ENCODE data around the gene HS6ST3. TPM values are rescaled to one million over a fixed set of nuclear protein-coding genes. Genes with fewer than 3 reads are reported as not detected.

The HS6ST3 gene
- total RNA-seq, 1 donor from 2014 or later, result not detected

DNA sequence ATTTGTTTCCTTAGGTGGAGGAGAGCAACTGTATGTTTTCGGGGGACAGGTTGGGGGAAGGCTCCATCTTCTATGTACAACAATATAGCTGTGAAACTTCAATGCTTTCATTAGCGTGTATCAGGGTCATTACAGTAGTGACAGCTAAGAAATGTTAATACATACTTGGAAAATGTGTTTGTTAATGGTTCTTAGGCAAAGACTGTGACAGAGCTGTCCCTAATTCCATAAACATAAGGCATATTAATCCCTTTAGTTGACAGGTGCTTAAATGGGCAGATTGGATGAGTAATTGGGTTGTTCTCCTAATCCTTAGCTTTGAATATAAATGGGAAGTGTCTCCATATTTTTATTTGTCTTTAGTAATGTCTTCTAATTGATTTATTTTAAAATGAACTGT lies 313.7 kb downstream of the HS6ST3 start:
- Mint-ChIP-seq H3K27me3 (ENCODE audit: insufficient read depth) (no peaks in the 10 kb centered on the region), H3K4me1 (ENCODE audit: low read depth) (no peaks in the 10 kb centered on the region), H3K4me3 (no peak overlapping the region), H3K9me3 (no peaks in the 10 kb centered on the region), H3K27ac (no peak overlapping the region), H3K36me3 (ENCODE audit: low read depth) (no peaks in the 10 kb centered on the region)
- DNase-seq (ENCODE audit: low spot score), result no peak
- intact Hi-C loops (cut with micrococcal nuclease), result no loop called here

DNA sequence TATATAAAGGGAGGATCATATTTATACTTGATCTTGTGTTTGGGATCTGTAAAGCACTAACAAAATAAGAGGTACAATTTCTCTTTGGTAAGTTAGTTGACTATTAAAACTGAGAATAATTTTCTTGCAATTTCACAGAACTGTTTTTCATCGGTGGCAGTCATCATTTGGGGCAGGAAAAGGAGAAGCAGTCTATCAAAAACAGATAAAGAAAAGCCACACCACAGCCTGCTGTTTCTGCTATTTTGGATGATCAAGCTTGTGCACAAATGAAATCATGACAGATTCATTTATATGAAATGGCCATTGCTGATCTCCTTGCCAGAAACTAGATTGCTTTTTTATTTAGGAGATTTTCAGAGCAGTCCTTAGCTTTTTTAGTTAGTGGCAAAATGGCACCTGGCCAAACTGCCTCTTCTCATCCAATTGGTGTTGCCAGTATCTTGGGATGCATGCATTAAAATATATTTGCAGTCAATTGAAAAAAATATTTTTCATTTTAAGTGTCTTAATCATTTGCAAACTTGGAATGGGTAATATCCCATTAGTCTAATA lies 326.0 kb downstream of the HS6ST3 start:
- H3K9me3 Mint-ChIP-seq, result no peaks in the 10 kb centered on the region
- H3K27me3 Mint-ChIP-seq (ENCODE audit: insufficient read depth), result no peaks in the 10 kb centered on the region
- no peaks in the 10 kb centered on the region for H3K4me1 Mint-ChIP-seq (ENCODE audit: low read depth)
- H3K4me3 Mint-ChIP-seq, result no peak overlapping the region
- no peak for DNase-seq (ENCODE audit: low spot score)
- no peaks in the 10 kb centered on the region for H3K36me3 Mint-ChIP-seq (ENCODE audit: low read depth)
- intact Hi-C loops (cut with micrococcal nuclease), result no loop called here
- H3K27ac Mint-ChIP-seq, result no peak overlapping the region

DNA sequence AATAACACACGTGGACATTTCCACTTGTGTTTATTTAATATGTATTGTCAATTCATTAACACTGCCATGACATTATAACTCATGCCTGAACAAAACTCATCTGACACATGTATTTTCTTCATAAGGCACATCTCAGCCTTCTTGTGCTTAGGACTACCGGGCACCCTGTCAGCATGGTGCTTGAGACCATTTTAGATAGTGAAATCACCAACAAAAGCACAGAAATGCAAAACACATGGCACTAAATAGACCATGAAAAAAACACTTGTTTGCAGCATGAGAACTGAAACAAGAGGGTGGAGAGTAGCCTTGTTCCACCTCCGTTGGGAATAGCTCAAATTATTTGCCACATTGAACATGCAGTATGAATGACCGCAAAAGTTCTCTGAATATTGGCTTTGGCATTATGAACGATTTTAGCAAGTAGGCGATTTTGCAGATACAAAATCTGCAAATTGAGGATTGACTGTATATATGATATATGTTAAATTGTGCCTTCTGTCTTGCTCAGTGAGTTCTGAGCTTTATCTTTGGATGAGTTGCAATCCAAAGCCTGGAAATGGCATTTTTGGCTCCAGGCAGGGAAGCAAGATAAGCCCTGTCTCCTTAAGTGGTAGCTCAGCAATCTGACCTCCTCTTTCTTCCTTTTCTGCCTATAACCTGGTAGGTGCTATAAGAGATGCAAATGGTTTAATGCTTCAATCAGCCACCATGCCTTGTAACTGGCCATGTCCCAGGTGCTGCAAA lies 328.2 kb downstream of the HS6ST3 start:
- Mint-ChIP-seq H3K9me3 (peaks cover 5% of the 10 kb centered on the region), H3K36me3 (ENCODE audit: low read depth) (no peaks in the 10 kb centered on the region), H3K27me3 (ENCODE audit: insufficient read depth) (no peaks in the 10 kb centered on the region), H3K4me3 (no peak overlapping the region), H3K27ac (no peak overlapping the region), H3K4me1 (ENCODE audit: low read depth) (no peaks in the 10 kb centered on the region)
- no peak for DNase-seq (ENCODE audit: low spot score)
- intact Hi-C loops (cut with micrococcal nuclease), result no loop called here

DNA sequence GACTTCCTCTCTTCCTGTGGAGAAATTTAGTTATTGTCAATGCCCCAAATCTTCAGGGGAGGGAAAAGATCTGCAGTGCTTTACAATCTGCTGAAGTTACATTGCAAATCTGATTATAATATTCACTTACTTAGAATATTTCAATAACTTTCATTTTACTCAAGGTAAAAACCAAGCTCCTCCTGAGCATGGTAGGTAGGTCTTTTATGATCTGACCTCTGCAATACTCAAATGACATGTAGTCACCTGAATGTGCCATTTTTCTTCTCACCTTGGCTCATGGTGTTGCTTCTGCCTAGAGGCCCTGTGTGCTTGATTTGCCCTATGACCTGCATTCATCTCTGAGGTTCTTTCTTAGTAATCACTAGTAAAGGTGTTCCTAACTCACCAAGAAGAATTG lies 331.4 kb downstream of the HS6ST3 start:
- no peaks in the 10 kb centered on the region for H3K27me3 Mint-ChIP-seq (ENCODE audit: insufficient read depth)
- H3K9me3 Mint-ChIP-seq, result peaks cover 9% of the 10 kb centered on the region
- H3K4me1 Mint-ChIP-seq (ENCODE audit: low read depth), result no peaks in the 10 kb centered on the region
- H3K36me3 Mint-ChIP-seq (ENCODE audit: low read depth), result no peaks in the 10 kb centered on the region
- intact Hi-C loops (cut with micrococcal nuclease), result no loop called here
- DNase-seq (ENCODE audit: low spot score), result no peak
- H3K27ac Mint-ChIP-seq, result no peak overlapping the region
- no peak overlapping the region for H3K4me3 Mint-ChIP-seq

DNA sequence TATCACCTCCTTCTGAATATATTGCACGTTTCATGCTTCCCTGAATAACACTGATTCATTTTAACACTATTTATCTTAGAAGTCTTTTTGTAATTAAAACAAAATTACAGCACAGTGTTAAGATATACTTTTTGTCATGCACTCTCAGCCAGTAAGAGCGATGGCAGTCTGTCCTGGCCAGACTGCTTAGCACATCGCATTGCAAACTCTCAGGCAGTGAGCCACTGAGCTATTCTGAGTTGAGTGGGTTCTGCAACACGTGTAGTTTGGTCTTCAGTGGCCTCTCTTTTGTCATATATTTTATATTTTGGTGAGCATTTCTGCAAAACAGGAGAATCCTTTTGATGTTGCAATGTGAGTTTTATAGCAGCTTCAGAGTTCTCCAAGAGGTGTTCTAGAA lies 332.1 kb downstream of the HS6ST3 start:
- intact Hi-C loops (cut with micrococcal nuclease), result no loop called here
- Mint-ChIP-seq H3K27ac (no peak overlapping the region), H3K27me3 (ENCODE audit: insufficient read depth) (no peaks in the 10 kb centered on the region), H3K36me3 (ENCODE audit: low read depth) (no peaks in the 10 kb centered on the region), H3K9me3 (peaks cover 9% of the 10 kb centered on the region), H3K4me1 (ENCODE audit: low read depth) (no peaks in the 10 kb centered on the region), H3K4me3 (no peak overlapping the region)
- no peak for DNase-seq (ENCODE audit: low spot score)

DNA sequence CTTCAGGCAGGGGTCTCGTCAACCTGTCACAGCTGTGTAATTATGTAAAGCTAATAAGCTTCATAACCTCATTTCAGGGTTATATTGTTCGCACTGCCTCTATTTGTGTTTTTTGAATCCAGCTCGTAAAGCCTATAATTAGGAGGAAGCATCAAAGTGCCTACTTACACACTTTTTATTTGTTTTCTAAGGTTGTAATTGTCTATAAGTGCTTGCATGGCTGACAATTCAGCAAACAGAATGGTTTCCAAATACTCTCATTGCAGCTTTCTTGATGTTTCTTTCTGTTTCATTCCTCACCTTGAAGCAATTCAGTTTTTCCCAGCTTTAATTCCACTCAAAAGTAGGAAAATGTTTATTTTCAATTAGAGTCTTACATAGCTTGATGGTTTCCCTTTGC lies 336.3 kb downstream of the HS6ST3 start:
- Mint-ChIP-seq H3K4me1 (ENCODE audit: low read depth) (no peaks in the 10 kb centered on the region), H3K4me3 (no peak overlapping the region), H3K27me3 (ENCODE audit: insufficient read depth) (no peaks in the 10 kb centered on the region), H3K36me3 (ENCODE audit: low read depth) (no peaks in the 10 kb centered on the region), H3K9me3 (peaks cover 9% of the 10 kb centered on the region), H3K27ac (no peak overlapping the region)
- intact Hi-C loops (cut with micrococcal nuclease), result no loop called here
- DNase-seq (ENCODE audit: low spot score), result no peak

DNA sequence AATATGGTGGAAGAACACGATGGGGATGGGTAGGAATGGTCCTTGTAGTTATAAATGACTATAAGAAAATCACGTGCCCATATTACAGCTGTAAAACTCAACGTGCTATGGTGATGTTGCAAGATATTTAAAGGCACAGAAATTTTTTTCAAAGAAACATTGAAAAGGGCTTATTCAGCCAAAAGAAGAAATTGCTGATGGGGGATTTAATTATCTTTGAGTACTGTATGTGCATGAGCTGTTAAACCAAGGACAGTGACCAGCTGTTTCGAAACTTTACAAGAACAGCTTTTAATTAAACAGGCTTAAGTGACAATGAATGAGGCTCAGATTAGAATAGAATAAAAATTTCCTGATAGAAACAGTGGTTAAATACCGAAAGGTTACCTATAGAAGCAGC lies 339.0 kb downstream of the HS6ST3 start:
- no peaks in the 10 kb centered on the region for H3K27me3 Mint-ChIP-seq (ENCODE audit: insufficient read depth)
- no peak overlapping the region for H3K27ac Mint-ChIP-seq
- intact Hi-C loops (cut with micrococcal nuclease), result no loop called here
- no peaks in the 10 kb centered on the region for H3K4me1 Mint-ChIP-seq (ENCODE audit: low read depth)
- no peak overlapping the region for H3K4me3 Mint-ChIP-seq
- no peak for DNase-seq (ENCODE audit: low spot score)
- H3K9me3 Mint-ChIP-seq, result peaks cover 8% of the 10 kb centered on the region
- no peaks in the 10 kb centered on the region for H3K36me3 Mint-ChIP-seq (ENCODE audit: low read depth)

DNA sequence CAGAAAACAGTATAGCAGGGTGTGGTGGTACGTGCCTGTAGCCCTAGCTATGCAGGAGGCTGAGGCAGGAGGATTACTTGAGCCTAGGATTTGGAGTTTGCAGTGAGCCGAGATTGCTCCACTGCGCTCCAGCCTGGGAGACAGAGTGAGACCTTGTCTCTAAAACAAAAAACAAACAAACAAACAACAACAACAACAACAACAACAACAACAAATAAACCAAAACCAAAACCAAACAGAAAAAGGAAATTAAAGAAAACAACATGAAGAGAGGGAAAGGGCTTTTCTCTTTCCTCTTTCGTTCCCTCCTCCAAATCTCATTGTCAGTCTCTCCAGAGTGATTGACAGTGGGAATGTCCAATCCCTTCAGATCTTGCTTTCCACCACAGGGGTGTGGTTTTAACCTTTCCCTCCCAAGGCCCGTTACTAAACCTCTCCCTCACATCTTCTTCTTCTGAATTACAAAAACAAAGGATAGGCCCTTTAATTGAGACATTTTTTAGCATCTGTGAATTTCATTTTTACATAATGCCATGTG lies 341.2 kb downstream of the HS6ST3 start:
- peaks cover 12% of the 10 kb centered on the region for H3K9me3 Mint-ChIP-seq
- no peak for DNase-seq (ENCODE audit: low spot score)
- no peak overlapping the region for H3K4me3 Mint-ChIP-seq
- no peaks in the 10 kb centered on the region for H3K27me3 Mint-ChIP-seq (ENCODE audit: insufficient read depth)
- H3K4me1 Mint-ChIP-seq (ENCODE audit: low read depth), result no peaks in the 10 kb centered on the region
- no peaks in the 10 kb centered on the region for H3K36me3 Mint-ChIP-seq (ENCODE audit: low read depth)
- intact Hi-C loops (cut with micrococcal nuclease), result no loop called here
- no peak overlapping the region for H3K27ac Mint-ChIP-seq

DNA sequence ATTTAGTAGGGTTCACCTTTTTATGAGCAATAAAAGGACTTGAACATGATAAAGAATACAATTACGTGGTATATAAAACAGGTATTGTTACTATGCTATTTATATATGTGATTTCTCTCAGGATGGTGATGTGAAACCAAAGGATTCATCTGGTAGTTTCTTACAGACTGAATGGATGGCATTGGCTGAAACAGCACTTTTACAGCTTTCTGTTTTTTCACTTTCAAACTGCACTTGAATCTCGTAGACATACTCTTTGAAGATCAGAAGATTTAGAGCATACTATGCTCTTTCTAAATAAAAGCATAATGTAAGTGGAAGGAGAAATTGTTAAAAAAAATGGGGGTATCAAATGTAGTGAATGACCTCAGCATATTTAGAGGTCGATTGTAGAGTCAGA lies 354.8 kb downstream of the HS6ST3 start:
- intact Hi-C loops (cut with micrococcal nuclease), result no loop called here

DNA sequence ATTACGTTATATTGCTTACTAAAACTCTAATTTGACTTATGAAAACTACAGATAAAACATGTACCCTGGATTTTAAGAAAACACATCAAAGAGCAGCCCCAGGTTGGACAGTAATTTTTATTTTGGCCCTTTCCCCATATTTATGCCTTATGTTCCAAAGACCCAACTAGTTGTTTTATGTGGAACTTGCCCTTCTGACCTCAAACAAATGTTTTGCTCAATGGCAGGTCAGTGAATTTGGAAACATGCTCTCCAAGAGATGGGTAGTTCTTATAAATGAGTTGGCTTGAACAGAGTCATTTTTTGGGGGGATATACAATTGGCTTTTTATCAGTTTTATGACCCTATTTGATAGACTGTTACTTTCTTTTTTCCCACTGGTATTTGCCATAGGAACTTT lies 360.0 kb downstream of the HS6ST3 start:
- Mint-ChIP-seq H3K4me1 (ENCODE audit: low read depth) (no peaks in the 10 kb centered on the region), H3K27me3 (ENCODE audit: insufficient read depth) (no peaks in the 10 kb centered on the region), H3K9me3 (peaks cover 9% of the 10 kb centered on the region), H3K4me3 (no peak overlapping the region), H3K36me3 (ENCODE audit: low read depth) (no peaks in the 10 kb centered on the region), H3K27ac (no peak overlapping the region)
- intact Hi-C loops (cut with micrococcal nuclease), result no loop called here
- DNase-seq (ENCODE audit: low spot score), result no peak

More for the DNA sequence above, 354.8 kb downstream of the HS6ST3 start:
- H3K36me3 Mint-ChIP-seq (ENCODE audit: low read depth), result no peaks in the 10 kb centered on the region
- H3K9me3 Mint-ChIP-seq, result peaks cover 6% of the 10 kb centered on the region
- no peak overlapping the region for H3K4me3 Mint-ChIP-seq
- no peak overlapping the region for H3K27ac Mint-ChIP-seq
- H3K27me3 Mint-ChIP-seq (ENCODE audit: insufficient read depth), result no peaks in the 10 kb centered on the region
- H3K4me1 Mint-ChIP-seq (ENCODE audit: low read depth), result no peaks in the 10 kb centered on the region
- no peak for DNase-seq (ENCODE audit: low spot score)

DNA sequence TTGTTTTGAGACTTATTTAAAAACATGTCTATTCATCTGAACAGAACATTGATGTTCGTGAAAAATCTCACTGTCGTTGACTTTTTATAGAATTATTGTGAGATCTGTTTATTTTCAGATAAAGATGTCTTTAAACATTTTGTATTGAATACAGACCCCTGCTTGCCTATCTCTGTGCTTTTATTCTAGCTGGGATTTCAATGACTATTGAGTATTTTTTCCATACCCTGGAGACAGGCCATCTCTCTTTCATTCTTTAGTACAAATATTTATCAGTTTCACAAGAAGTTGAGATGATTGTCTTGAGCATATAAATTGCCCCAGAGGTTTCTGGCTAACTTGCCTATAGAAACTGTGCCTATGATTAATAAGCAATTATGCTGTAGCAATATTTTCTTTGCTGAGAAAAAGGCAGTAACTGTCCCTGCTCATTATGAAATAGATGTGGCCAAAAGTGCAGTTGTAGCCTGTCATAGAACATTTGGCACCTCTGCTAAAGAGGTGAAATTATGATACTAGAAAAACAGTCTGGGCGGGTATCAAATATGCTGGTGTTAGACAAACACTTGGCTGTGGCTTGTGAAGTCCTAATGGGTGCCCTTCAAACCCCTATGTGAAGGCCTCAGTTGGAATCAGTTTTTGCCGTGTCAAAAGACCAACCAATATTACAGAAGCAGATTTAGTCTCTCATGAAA lies 360.6 kb downstream of the HS6ST3 start:
- Mint-ChIP-seq H3K4me1 (ENCODE audit: low read depth) (no peaks in the 10 kb centered on the region), H3K9me3 (peaks cover 9% of the 10 kb centered on the region), H3K27me3 (ENCODE audit: insufficient read depth) (no peaks in the 10 kb centered on the region), H3K27ac (no peak overlapping the region), H3K36me3 (ENCODE audit: low read depth) (no peaks in the 10 kb centered on the region), H3K4me3 (no peak overlapping the region)
- no peak for DNase-seq (ENCODE audit: low spot score)
- intact Hi-C loops (cut with micrococcal nuclease), result no loop called here

DNA sequence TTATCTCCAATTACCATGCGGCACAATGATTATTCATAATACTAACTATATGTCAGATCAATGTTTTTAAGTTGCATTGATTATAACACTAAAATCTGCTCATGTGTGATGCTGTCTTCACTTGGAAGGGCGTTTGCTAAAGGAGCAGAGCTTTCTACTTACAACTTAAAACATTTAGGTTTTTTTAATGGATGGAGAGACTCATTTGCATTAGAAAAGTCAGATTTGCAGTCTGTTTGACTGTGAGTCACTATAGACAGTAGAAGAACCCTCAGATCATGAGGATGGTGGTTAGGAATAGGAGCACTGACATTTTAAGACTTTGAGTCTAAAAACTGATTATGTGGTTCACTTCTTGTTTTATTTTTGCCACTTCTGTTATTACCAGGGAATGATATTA lies 364.6 kb downstream of the HS6ST3 start:
- H3K4me3 Mint-ChIP-seq, result no peak overlapping the region
- intact Hi-C loops (cut with micrococcal nuclease), result no loop called here
- no peaks in the 10 kb centered on the region for H3K4me1 Mint-ChIP-seq (ENCODE audit: low read depth)
- no peaks in the 10 kb centered on the region for H3K36me3 Mint-ChIP-seq (ENCODE audit: low read depth)
- no peak for DNase-seq (ENCODE audit: low spot score)
- no peak overlapping the region for H3K27ac Mint-ChIP-seq
- no peaks in the 10 kb centered on the region for H3K27me3 Mint-ChIP-seq (ENCODE audit: insufficient read depth)
- H3K9me3 Mint-ChIP-seq, result peaks cover 9% of the 10 kb centered on the region

DNA sequence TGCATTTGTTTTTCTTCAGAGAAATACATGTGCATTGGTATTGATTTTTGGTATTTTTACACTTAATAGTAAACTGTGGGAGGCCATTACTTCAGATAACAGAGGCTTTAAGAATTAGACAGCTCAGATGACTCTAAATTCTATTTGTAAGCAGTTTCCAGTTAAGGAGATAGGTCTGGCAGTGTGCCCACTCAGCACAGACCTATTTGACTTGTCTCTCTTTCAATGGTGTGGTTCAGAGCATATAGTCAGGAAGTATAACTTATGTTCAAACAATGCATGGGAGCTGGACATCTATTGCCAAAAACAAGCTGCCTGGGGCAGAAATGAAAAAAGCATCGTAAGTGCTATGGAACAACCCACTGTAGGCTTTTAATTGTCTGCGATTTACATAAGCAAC lies 370.7 kb downstream of the HS6ST3 start:
- Mint-ChIP-seq H3K27ac (no peak overlapping the region), H3K4me1 (ENCODE audit: low read depth) (no peaks in the 10 kb centered on the region), H3K9me3 (peaks cover 10% of the 10 kb centered on the region), H3K4me3 (no peak overlapping the region), H3K36me3 (ENCODE audit: low read depth) (no peaks in the 10 kb centered on the region), H3K27me3 (ENCODE audit: insufficient read depth) (no peaks in the 10 kb centered on the region)
- intact Hi-C loops (cut with micrococcal nuclease), result no loop called here
- DNase-seq (ENCODE audit: low spot score), result no peak
